SK-N-MC (cell line): ENCODE measurements around the gene ERCC5.

ENCODE experiments used
- EZH2 ChIP-seq: fragments of 200-600 bp; sonication (generic); IDR thresholded peaks from one replicate; pipeline ENCODE4 v1.6.1; 2017; ENCODE audit warnings: antibody characterized with exemption
- POLR2AphosphoS5 ChIP-seq: IDR thresholded peaks from 2 replicates; pipeline ENCODE4 v1.6.1; 2012; ENCODE audit warnings: mild to moderate bottlenecking, low read depth, low read length, borderline replicate concordance

DNA sequence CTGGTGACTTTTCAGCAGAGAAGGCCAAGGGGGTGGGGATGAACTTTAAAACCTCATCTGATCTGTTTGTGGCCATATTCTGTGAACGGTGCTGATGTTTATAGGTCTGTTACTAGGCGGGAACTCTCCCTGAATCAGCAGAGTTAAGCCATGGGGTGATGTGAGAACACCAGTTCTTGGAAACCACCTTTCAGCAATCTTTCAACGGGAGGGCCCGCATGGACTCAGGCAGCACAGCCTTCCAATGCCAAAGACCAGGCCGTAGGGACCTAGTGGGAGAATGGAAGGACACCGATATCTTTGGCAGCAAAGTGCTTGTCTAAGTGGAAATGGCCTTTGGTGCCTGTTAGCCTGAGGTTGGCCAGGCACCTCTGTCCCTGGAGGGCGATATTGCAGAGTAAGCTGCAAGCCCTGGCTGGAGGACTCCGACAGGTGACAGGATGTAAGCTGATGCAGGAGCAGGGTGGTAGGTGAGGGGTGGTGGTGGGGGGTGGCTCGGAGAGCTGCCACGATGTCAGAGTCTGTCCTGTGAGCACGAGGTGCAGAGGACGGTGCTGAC, 57.0 kb downstream of the ERCC5 start:
- no peak for TF ChIP-seq EZH2
- no peak for TF ChIP-seq POLR2AphosphoS5
